ENCODE measurements around the gene STYXL2. TPM values are rescaled to one million over a fixed set of nuclear protein-coding genes. Genes with fewer than 3 reads are reported as not detected.

The STYXL2 gene
- total RNA-seq, 1 experiment from 2014 or later: not detected

DNA sequence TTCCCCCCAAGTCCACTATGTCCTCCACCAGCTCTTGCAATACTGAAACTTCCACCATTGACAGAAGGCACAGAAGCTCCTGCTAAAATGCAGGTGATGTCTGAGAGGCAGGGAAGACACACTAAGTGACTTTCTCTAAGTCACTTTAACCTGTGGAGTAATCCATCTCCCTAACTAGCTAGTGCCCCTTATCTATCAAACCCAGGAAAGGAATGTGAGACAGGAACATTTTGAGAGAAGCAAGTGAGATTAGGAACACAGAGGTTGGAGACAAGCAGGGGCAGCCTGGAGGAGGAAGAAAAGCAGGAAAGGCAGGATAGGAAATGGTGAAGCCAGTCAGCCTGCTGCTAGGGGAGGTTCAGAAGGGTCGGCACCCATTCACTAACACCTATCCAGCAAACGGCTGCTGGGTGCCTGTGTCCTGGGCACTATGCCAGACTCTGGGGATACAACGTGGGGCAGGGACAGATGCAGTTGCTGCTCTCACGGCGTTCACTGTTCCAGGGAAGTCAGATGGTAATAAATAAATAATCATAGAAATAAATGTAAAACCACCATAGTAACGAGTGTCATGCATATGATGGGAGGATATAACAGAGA is 10.7 kb upstream of the STYXL2 start:
- Histone ChIP-seq H3K9ac (ENCODE audit: low read length) (no peak overlapping the region), H2AFZ (ENCODE audit: low read length) (no peak overlapping the region), H3K4me3 (ENCODE audit: low read length) (no peak overlapping the region), H3K79me2 (ENCODE audit: low read length) (no peaks in the 10 kb centered on the region), H3K36me3 (ENCODE audit: insufficient read depth, low read length) (no peaks in the 10 kb centered on the region), H3K9me2 (replicated peaks; ENCODE audit: insufficient read depth, low read length) (no peaks in the 10 kb centered on the region), H3K9me3 (ENCODE audit: low read length) (no peaks in the 10 kb centered on the region), H3K27ac (ENCODE audit: low read length) (no peak overlapping the region), H4K20me1 (ENCODE audit: insufficient read depth, low read depth, low read length) (no peaks in the 10 kb centered on the region), H3K4me1 (ENCODE audit: low read length) (no peaks in the 10 kb centered on the region), H3K4me2 (ENCODE audit: low read depth, low read length, poor library complexity, severe bottlenecking) (no peak overlapping the region), H3K27me3 (ENCODE audit: low read length) (no peaks in the 10 kb centered on the region)
- DNase-seq: no peak

DNA sequence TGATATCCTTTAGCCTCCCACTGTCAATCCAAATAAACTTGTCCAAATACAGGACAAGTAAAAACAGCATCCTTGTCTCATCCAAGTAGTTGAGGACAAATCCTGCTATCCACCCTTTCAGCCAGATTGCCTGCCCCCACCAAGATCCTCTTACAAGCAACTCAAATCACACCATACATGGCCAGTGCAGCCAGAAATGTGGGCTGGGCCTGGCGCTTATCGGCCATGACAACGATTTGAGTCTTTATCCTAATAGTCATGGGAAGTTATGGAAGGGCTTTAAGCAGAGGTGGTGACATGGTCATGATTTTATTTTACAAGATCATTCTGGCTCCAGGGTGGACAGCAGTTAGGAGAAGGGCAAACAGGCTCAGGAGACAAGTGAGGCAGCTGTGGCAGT is 10.0 kb upstream of the STYXL2 start:
- H3K4me1 ChIP-seq (ENCODE audit: low read length): no peaks in the 10 kb centered on the region
- H3K36me3 ChIP-seq (ENCODE audit: insufficient read depth, low read length): no peaks in the 10 kb centered on the region
- no peaks in the 10 kb centered on the region for H3K9me3 ChIP-seq (ENCODE audit: low read length)
- H3K4me3 ChIP-seq (ENCODE audit: low read length): no peak overlapping the region
- H3K9ac ChIP-seq (ENCODE audit: low read length): no peak overlapping the region
- no peak overlapping the region for H2AFZ ChIP-seq (ENCODE audit: low read length)
- no peak overlapping the region for H3K4me2 ChIP-seq (ENCODE audit: low read depth, low read length, poor library complexity, severe bottlenecking)
- no peak overlapping the region for H3K27ac ChIP-seq (ENCODE audit: low read length)
- H3K27me3 ChIP-seq (ENCODE audit: low read length): no peaks in the 10 kb centered on the region
- no peak for DNase-seq
- no peaks in the 10 kb centered on the region for H3K9me2 ChIP-seq (replicated peaks; ENCODE audit: insufficient read depth, low read length)
- H3K79me2 ChIP-seq (ENCODE audit: low read length): no peaks in the 10 kb centered on the region
- no peaks in the 10 kb centered on the region for H4K20me1 ChIP-seq (ENCODE audit: insufficient read depth, low read depth, low read length)

DNA sequence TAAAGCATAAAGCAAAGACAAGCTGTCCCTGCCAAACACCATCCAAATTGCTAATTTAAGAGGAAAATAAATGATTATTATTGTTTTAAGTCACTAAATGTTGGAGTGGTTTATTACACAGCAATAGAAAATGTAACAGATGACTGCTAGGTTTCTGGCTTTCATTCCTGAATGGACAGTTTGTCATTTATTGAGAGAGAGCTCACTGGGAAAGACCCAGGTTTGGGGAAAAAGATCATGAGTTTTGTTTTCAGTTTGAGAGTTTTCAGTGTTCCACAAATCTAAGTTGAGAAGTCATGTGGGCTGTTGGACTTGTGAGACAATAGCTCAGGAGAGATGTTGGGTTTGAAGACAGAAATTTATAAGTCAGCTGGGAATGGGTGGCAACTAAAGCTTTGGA is 9.1 kb upstream of the STYXL2 start:
- Histone ChIP-seq H3K4me3 (ENCODE audit: low read length) (no peak overlapping the region), H4K20me1 (ENCODE audit: insufficient read depth, low read depth, low read length) (no peaks in the 10 kb centered on the region), H3K27ac (ENCODE audit: low read length) (no peak overlapping the region), H3K9me3 (ENCODE audit: low read length) (no peaks in the 10 kb centered on the region), H2AFZ (ENCODE audit: low read length) (no peak overlapping the region), H3K36me3 (ENCODE audit: insufficient read depth, low read length) (no peaks in the 10 kb centered on the region), H3K4me2 (ENCODE audit: low read depth, low read length, poor library complexity, severe bottlenecking) (no peak overlapping the region), H3K9me2 (replicated peaks; ENCODE audit: insufficient read depth, low read length) (no peaks in the 10 kb centered on the region), H3K4me1 (ENCODE audit: low read length) (no peaks in the 10 kb centered on the region), H3K79me2 (ENCODE audit: low read length) (no peaks in the 10 kb centered on the region), H3K9ac (ENCODE audit: low read length) (no peak overlapping the region), H3K27me3 (ENCODE audit: low read length) (no peaks in the 10 kb centered on the region)
- DNase-seq: no peak

DNA sequence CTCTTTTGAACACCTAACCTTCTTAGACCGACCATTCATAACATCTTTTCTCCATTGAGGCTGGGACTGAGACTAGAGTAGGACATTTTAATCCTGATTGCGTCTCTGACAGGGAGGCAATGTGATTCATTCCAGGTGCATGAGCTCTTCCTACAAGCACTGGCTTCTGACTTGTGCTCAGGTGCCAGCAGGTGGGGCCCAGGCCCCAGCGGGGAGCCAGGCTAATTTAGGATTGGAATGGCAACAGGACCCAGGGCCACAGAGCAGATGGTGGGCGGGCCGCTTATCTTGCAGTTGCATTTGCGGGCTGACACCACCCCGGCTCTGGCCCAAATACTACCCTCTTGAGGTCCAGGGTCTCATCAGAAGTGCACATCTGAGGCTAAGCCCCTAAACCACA is 7.8 kb upstream of the STYXL2 start:
- Histone ChIP-seq H3K4me1 (ENCODE audit: low read length) (no peaks in the 10 kb centered on the region), H2AFZ (ENCODE audit: low read length) (no peak overlapping the region), H3K27me3 (ENCODE audit: low read length) (no peaks in the 10 kb centered on the region), H3K4me2 (ENCODE audit: low read depth, low read length, poor library complexity, severe bottlenecking) (no peak overlapping the region), H4K20me1 (ENCODE audit: insufficient read depth, low read depth, low read length) (no peaks in the 10 kb centered on the region), H3K9me3 (ENCODE audit: low read length) (no peaks in the 10 kb centered on the region), H3K27ac (ENCODE audit: low read length) (no peak overlapping the region), H3K79me2 (ENCODE audit: low read length) (no peaks in the 10 kb centered on the region), H3K36me3 (ENCODE audit: insufficient read depth, low read length) (no peaks in the 10 kb centered on the region), H3K4me3 (ENCODE audit: low read length) (no peak overlapping the region), H3K9me2 (replicated peaks; ENCODE audit: insufficient read depth, low read length) (no peaks in the 10 kb centered on the region), H3K9ac (ENCODE audit: low read length) (no peak overlapping the region)
- no peak for DNase-seq

DNA sequence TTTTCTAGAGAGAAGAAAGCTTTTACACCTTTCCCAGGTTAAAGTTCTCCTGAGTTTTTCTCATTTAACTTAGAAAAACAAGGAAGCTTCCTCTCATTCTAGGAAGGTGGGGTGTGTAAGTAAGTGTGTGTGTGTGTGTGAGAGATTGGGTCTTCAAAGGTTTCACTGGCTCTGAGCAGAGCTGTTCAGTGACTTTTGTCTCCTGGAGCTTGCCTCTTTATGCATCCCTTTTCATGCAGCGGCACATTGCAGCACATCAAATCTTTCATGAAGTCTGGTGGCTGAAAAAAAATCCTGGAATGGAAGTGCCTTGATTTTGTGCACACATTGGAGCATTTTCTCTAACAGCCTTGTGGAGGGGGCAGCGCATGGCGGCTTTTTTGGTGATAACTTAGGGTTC is 7.1 kb upstream of the STYXL2 start:
- no peaks in the 10 kb centered on the region for H3K27me3 ChIP-seq (ENCODE audit: low read length)
- no peaks in the 10 kb centered on the region for H4K20me1 ChIP-seq (ENCODE audit: insufficient read depth, low read depth, low read length)
- no peak overlapping the region for H3K4me3 ChIP-seq (ENCODE audit: low read length)
- no peak overlapping the region for H3K27ac ChIP-seq (ENCODE audit: low read length)
- no peaks in the 10 kb centered on the region for H3K79me2 ChIP-seq (ENCODE audit: low read length)
- no peak overlapping the region for H3K4me2 ChIP-seq (ENCODE audit: low read depth, low read length, poor library complexity, severe bottlenecking)
- no peak for DNase-seq
- no peaks in the 10 kb centered on the region for H3K9me3 ChIP-seq (ENCODE audit: low read length)
- H3K36me3 ChIP-seq (ENCODE audit: insufficient read depth, low read length): no peaks in the 10 kb centered on the region
- H2AFZ ChIP-seq (ENCODE audit: low read length): no peak overlapping the region
- H3K9me2 ChIP-seq (replicated peaks; ENCODE audit: insufficient read depth, low read length): no peaks in the 10 kb centered on the region
- no peaks in the 10 kb centered on the region for H3K4me1 ChIP-seq (ENCODE audit: low read length)
- H3K9ac ChIP-seq (ENCODE audit: low read length): no peak overlapping the region

DNA sequence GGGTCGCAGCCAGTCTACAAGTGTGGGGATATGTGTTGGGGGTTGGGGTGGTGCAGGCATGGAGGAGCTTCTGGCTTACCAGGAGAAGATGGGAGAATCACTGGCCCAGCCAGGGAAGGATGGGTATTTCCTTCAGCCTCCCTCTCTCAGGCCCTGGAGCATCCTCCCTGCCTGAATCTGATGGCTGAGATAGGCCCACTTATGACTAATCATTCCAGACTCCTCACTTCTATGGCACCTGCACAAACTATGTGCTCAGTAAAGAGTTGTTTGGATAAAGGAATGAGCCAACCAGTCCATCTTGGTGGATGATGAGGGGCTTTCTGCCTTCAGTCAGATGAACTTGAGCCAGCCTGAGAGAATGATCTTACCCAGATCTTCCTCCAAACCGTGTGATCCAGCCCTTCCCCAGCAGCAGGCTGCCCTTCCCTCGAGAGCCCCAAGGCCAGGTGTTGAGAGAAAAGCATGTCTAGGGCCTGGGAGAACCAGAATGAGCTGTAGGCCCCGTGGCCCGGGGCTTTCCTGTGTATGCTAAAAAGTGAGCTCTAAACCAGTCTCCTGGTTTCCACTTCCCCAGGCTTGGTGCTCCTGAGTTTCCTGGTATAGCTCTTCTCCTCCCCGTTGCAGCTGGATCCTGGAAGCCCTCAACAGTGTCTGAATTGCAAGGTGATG is 5.0 kb upstream of the STYXL2 start:
- Histone ChIP-seq H2AFZ (ENCODE audit: low read length) (no peak overlapping the region), H3K36me3 (ENCODE audit: insufficient read depth, low read length) (no peaks in the 10 kb centered on the region), H3K4me3 (ENCODE audit: low read length) (no peak overlapping the region), H3K9me3 (ENCODE audit: low read length) (no peaks in the 10 kb centered on the region), H3K9me2 (replicated peaks; ENCODE audit: insufficient read depth, low read length) (no peaks in the 10 kb centered on the region), H3K4me1 (ENCODE audit: low read length) (no peaks in the 10 kb centered on the region), H3K27ac (ENCODE audit: low read length) (no peak overlapping the region), H3K4me2 (ENCODE audit: low read depth, low read length, poor library complexity, severe bottlenecking) (no peak overlapping the region), H4K20me1 (ENCODE audit: insufficient read depth, low read depth, low read length) (no peaks in the 10 kb centered on the region), H3K79me2 (ENCODE audit: low read length) (no peaks in the 10 kb centered on the region), H3K27me3 (ENCODE audit: low read length) (no peaks in the 10 kb centered on the region), H3K9ac (ENCODE audit: low read length) (no peak overlapping the region)
- no peak for DNase-seq

DNA sequence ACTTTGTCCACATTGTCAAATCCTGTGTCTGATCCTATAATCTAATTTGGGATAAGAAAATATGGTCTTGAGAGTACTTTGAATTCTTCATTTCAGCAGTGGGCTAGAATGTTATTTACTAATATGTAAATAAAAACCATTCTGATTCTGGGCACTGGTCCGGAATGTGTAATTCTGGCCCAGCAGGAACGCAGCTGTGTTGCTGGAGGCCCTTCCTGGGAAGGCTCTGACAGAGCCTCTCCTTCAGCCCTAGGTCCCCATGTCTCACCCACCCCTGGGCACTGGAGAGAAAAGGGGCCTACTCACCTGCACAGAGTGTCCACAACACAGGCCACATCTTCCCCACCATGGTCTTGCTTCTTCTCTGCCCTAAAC is 3.9 kb upstream of the STYXL2 start:
- Histone ChIP-seq H3K4me3 (ENCODE audit: low read length) (no peak overlapping the region), H3K27ac (ENCODE audit: low read length) (no peak overlapping the region), H2AFZ (ENCODE audit: low read length) (no peak overlapping the region), H3K9me2 (replicated peaks; ENCODE audit: insufficient read depth, low read length) (no peaks in the 10 kb centered on the region), H3K9ac (ENCODE audit: low read length) (no peak overlapping the region), H3K9me3 (ENCODE audit: low read length) (no peaks in the 10 kb centered on the region), H3K79me2 (ENCODE audit: low read length) (no peaks in the 10 kb centered on the region), H3K36me3 (ENCODE audit: insufficient read depth, low read length) (no peaks in the 10 kb centered on the region), H4K20me1 (ENCODE audit: insufficient read depth, low read depth, low read length) (no peaks in the 10 kb centered on the region), H3K27me3 (ENCODE audit: low read length) (no peaks in the 10 kb centered on the region), H3K4me2 (ENCODE audit: low read depth, low read length, poor library complexity, severe bottlenecking) (no peak overlapping the region), H3K4me1 (ENCODE audit: low read length) (no peaks in the 10 kb centered on the region)
- DNase-seq: no peak

DNA sequence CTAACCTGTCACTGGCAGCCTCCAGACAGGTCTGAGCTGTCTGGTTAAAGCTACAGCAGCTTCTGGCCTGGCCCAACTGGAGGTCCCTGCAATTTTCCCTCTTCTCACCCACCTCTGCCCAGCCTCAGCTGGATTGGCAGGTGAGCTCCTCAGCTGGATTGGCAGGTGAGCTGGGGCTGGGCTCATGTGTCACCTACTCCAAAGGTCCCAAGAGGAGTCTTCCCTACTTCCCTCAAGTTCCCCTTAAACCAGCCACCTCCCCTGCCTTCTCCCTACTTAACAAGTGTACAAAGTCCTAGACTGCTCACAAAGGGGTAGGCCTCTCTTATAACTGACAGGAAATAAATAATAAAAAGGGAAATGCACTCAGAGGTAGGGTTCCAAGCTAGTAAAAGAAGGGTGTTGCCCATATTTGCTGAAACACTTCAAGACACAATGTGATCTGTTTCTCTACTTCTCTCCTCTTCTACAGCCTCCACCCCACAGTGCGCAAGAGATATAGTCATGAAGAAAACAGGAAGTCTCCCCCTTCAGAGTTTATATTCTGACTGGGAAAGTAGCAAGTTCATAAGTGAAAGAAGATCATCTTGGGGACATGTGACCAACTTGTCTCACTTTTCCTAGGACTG is 3.4 kb upstream of the STYXL2 start, which contains the start of gene GPA33:
Gene GPA33 (minus strand): TSS at position 64 of the 629 bp plus-strand sequence. CDS start 90 bp downstream, outside the sequence.
- Histone ChIP-seq H3K4me2 (ENCODE audit: low read depth, low read length, poor library complexity, severe bottlenecking) (no peak within 1 kb of the TSS), H3K9ac (ENCODE audit: low read length) (no peak within 1 kb of the TSS), H2AFZ (ENCODE audit: low read length) (no peak within 1 kb of the TSS), H3K27me3 (ENCODE audit: low read length) (no peaks in the 10 kb centered on the region), H3K27ac (ENCODE audit: low read length) (no peak within 1 kb of the TSS), H3K36me3 (ENCODE audit: insufficient read depth, low read length) (no peaks in the 10 kb centered on the region), H3K9me3 (ENCODE audit: low read length) (no peaks in the 10 kb centered on the region), H3K4me1 (ENCODE audit: low read length) (no peaks in the 10 kb centered on the region), H3K9me2 (replicated peaks; ENCODE audit: insufficient read depth, low read length) (no peaks in the 10 kb centered on the region), H3K4me3 (ENCODE audit: low read length) (no peak within 1 kb of the TSS), H3K79me2 (ENCODE audit: low read length) (no peaks in the 10 kb centered on the region), H4K20me1 (ENCODE audit: insufficient read depth, low read depth, low read length) (no peaks in the 10 kb centered on the region)
- DNase-seq: no peak

Data from Karpas-422 (cell line).